GM15510 (cell line): ENCODE results near the gene SMIM44.

Experiments used
- POLR2A ChIP-seq: IDR thresholded peaks from 3 replicates; pipeline ENCODE4 v1.6.1; 2011; ENCODE audit warnings: borderline replicate concordance; ENCODE audit not compliant: insufficient read length; ENCODE audit errors: extremely low read depth

Gene SMIM44

DNA sequence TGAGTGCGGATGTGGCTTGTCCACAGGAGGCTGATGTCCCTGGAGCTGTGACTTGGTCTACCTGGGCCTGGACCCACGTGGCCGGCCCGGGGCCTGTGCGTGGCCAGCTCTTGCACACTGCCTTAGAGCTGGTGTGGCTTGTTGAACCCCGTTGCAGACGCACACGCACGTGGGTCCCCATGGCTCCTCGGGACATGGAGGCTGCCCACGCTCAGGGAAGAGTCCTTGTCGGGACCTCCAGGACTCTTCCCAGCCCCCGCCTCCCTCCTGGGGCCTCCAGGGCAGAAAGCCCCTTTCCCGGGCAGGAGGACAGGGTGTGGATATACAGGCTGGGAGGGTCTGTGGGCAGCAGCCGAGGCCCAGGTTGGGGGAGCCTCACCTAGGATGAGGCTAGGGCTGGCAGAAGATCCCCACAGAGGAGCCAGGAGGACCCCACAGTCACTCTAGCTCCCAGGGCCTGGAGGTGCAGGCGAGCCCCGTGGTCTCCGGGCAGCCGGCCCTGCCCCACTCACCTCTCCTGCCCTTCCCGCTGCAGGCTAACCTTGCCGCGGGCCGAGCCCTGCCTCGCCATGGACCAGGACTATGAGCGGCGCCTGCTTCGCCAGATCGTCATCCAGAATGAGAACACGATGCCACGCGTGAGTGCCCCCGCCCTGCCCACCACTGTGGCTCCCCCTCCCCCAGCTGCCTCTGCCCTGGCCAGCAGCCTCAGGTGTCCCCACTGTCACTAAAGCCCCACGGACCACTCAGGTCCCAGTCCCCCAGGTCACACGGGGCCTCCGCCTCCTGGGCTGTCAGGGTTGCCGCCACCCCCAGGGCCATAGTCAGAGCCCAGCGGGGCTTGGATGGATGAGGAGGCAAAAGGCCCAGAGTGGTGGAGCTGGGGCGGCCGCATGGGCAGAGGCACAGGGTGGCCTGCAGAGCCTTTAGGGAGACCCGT lies 39.5 kb upstream of the SMIM44 start:
- no peak for TF ChIP-seq POLR2A

DNA sequence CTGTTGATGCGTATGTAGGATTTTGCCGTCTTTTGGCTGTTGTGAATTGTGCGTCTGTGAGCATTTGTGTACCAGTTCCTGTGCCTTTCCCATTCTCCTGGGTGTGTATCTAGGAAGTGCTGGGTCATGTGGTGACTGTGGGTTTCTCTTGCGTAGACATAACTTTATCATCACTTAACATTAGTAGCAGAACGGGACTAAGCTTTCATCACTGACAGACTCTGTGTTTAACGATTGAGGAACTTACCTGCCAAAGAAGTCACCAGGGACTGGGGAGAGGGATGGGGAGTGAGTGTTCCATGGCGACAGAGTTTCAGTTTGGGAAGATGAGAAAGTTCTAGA lies 37.8 kb upstream of the SMIM44 start:
- no peak for TF ChIP-seq POLR2A

DNA sequence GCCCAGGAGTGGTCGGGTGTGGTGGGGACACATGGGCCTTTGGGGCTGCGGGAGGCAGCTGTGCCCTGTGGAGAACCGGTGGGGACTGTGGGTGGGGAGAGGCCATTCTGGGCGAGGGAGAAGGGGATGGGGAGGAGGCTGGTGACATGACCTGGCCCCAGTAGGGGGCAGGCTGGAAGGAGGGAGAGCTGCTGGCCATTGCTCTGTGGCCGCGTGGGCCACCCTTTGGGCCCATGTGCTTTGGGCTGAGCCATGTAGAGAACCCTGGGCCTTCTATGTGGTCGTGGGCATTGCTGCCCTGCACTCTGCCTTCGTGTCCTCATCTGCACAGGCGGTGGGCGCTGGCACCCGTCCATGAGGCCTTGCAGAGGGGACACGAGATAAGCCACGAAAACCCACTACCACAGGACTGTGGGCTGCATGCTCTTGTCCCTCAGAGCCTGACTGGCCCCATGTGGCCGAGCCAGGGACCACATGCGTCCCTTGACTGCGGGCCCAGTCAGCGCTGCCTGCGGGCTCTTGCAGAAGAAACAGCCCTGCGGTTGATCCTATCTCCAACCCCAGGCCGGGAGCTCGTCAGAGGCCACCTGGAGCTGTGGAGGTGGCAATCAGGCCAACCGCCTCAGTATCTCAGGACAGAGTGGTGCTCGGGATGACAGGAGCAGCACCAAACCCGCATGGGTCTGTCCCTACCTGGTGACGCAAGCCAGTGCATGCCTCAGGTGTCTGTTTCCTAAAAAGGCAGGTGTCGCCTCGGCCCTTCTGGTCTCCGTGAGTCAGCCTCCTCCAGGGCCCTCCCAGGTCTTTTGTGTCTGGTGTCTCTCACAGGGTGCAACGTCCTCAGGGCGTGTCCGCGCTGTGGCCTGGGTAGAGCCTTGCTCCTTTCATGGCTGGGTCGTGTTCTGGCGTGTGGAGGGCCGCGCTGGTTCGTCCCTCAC lies 37.2 kb upstream of the SMIM44 start:
- no peak for TF ChIP-seq POLR2A

DNA sequence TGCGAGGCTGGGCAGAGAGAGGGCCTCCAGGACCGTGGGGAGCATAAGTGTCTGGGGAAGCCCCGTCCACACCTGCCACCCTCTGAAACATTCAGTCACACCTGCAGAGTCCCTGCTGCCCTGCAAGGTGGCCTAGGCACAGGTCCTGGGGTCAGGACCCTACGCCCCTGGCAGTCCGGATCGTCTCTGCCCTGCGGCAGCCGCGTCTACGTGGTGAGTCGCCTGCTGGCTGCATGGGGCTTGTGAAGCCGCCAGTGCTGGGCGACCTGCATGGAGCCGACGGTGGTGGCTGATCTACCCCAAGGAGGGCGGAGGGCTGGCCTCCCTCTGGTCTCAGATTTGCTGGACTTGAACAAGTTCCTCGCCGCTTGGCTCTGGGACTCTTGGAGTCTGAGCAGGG lies 35.9 kb upstream of the SMIM44 start:
- no peak for TF ChIP-seq POLR2A

DNA sequence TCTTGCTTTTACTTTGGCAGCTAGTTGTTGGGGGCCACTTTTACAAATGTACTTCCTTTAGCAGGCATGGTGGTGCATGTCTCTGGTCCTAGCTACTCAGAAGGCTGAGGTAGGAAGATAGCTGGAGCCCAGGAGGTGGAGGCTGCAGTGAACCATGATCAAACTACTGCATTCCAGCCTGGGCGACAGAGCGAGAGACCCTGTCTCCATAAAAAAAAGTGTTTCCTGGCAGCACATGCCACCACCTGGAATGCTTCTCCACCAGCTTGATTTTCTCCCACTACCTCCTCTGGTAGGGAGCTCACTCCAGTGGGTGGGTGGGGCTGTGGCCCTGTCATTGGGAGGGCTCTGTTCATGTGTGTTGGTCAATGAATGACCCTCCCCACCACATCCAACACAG lies 35.4 kb upstream of the SMIM44 start:
- TF ChIP-seq POLR2A: no peak

DNA sequence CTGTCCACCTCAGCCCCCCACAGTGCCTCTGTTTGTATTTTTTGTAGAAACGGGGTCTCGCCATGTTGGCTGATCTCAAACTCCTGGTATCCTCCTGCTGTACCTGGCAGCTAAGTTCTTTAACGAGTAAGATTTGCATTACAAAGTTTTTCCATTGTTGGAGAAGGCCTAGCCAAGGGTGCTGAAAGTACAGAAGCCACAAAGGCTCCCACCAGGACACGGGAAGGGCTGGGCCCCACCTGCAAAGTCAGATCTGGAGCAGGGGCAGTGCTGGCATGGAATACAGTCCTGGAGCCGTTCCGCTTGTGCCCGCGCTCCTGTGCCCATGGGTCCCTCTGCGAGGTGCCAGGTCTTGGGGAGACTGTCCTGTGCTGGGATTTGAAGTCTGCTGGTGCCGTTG lies 35.0 kb upstream of the SMIM44 start:
- no peak for TF ChIP-seq POLR2A

DNA sequence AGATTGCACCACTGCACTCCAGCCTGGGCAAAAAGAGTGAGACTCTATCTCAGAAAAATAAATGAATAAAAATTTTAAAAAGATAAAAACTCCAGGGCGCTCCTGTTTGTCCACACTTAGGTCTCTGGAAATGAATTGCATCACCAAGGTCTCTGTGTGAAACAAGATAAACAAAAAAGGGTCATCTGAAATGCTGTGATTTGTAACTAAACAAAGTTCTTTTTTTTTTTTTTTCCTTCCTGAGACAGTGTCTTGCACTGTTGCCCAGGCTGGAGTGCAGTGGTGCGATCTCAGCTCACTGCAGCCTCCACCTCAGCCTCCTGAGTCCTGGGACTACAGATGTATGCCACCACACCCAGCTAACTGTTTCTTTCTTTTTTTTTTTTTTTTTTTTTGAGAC lies 34.4 kb upstream of the SMIM44 start:
- TF ChIP-seq POLR2A: no peak

DNA sequence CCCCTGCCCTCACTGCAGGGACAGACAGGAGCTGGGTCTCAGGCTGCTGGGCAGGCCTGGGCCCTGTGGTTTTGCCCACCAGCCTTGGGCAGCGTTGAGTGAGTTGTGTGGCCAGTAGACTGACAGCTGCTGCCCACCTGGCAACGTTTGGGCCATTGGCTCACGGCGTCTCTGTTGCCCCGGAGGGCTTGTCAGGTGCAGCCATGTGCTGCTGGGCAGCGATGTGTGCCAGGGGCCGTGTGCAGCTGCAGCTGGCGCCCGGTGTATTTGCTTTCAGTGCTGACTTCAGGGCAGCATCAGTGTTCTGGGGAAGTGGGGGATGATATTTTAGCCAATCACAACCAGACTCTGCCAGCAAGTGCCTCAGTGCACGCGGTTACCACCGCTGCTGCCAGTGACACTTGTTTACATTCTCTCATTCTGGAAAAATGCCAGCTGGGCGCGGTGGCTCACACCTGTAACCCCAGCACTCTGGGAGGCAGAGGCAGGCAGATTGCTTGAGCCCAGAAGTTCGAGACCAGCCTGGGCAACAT lies 33.5 kb upstream of the SMIM44 start:
- no peak for TF ChIP-seq POLR2A

DNA sequence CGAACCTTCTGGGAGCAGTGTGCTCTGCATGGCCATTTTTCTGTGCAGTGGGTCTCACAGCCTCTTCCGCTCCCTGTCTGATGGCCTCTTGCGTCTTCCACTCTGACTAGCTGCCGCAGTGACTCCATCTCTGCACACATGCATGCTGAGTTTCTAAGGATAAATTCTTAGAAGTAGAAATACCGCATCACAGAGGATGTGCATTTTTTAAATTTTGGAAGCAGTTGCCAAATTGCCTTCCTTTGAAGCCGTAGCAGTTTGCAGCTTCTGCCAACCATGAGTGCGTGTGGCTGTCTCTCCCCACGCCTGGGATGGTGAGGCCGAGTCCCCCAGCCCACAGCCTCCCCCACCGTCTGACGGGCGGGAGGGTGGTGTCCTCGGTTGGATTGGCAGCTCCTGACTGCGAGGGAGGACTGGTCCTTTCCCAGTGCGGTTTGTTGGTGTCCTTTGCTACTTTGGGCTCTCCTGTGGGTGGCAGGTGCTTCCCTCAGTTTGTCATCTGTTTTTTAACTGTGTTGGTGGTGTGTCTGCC lies 32.7 kb upstream of the SMIM44 start:
- TF ChIP-seq POLR2A: no peak

DNA sequence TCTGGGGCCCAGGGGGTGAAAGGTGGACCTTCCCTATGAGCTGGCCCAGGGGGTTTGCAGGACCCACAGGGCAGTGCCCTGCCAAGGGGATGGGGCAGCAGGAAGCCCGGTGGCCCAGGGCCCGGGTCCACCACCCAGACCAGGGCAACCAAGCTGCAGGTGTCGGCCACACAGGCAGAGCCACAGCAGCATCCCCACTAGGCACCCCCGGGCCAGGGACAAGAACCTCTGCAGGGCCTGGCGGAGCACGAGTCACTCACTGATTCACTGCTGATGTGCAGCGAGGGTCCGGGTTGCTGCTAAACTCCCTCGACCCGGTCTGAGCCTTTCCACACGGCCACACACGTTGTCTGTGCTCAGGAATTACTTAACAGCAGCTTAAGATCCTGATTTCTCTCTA lies 31.7 kb upstream of the SMIM44 start:
- no peak for TF ChIP-seq POLR2A

DNA sequence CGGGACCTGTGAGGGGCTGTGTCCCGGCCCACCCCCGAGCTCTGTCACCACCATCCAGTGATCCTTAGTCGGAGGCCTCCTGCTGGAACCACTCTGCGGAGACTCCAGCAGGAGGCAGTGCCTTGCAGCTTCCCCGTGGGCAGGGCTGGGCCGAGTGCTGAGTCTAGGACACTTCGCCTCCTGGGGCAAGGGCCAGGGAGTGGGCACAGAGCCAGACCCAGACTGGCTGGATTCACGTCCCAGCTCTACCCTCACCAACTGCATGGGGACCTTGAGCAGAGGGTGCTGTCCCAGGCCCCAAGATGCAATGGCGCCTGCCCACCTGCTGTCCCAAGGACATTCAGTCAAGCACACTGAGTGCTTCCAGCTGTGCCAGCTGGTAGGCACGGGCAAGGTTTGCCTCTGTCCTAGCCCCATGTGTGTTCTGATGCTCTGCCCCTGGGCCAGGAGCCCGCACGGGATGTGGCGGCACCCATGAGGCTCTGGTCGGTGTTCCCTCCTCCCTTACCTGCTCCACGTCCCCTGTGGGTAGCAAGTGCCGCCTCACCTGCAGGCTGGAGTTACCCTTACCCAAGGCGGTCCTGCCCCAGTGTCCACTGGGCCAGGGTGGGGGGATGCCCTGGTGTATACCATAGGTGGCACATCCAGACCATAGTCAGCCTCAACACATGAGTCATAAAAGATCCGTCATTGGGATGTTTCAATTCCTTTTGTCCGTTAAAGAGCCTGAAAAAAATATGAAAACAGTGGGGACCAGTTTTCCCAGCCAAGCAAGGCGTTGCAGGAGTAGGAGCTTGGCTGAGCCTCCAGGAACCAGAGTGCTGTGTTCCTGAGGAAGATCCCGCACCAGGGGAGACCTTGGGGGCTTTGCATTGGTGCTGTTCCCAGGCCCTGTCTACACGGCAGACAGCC lies 30.2 kb upstream of the SMIM44 start:
- TF ChIP-seq POLR2A: no peak

DNA sequence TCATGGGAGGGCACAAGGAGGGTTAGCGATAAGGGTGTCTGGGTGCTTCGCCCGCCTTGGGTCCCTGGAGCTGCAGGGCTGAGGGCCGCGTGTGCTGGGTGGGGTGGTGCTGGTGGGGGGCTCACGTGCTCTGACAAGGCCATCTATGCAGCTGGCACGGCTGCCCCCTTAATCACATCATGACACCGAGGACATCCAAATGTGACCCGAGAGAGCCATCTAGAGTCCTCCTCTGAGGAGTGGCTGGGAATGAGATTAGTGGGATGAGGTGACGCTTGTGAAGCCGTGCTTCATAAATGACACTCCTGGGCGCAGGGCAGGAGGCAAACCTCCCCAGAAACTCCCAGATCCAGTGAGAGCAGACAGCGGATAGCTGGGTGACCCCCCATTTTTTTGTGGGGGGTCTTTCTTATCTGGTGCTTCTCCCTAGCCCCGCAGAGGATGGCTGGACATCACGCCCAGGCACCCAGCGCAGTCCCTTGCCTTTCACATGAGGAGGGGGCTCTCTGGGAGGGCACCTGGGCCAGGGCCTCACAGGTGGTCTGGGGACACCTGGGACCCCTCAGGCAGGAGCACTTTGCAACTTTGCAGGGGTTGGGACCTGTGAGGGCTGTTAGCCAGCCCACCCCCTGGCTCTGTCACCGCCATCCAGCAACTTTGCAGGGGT lies 29.5 kb upstream of the SMIM44 start:
- TF ChIP-seq POLR2A: no peak

DNA sequence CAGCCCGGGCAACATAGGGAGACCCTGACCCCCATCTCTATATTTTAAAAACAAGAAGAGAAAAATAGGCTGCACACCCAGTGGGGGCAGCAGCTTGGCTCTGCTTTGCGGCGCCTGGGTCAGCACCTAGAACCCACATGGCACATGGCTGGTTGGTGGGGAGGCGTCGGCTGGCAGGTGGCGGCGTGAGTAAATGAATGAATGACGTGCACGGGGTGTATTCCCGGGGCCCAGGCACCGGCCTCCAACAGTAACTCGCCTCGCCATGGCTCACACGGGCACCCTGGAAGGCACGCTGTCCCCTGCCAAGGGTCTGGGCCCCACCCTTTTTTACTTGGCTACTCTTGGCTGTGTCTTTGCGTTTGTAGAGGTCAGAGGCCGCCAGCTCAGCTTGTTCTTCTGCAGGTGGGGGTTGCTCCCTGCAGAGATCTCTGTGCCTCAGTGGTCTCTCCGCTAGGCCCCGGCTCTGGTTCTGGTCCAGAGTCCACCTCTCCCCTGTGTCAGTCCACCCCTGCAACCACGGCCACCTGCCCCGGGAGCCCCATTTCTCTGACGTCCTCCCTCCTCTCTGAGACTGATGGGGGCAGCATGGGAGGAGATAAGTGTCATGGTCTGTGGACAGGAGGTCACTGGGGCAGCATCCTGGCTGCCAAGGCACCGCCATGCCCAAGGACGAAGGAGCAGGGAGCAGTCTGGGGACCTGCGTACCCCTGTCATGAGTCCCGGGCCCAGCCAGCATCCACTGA lies 28.4 kb upstream of the SMIM44 start:
- TF ChIP-seq POLR2A: no peak
